DOHH2 (cell line): ENCODE data around the gene LGALS12.

Source experiments
- CTCF ChIP-seq: fragments of 200-600 bp; sonication (generic); IDR thresholded peaks from one replicate; pipeline ENCODE4 v1.5.1; 2014; ENCODE audit warnings: antibody characterized with exemption, mild to moderate bottlenecking, low read depth, low read length; ENCODE audit not compliant: poor library complexity, severe bottlenecking
- EZH2phosphoT487 ChIP-seq: fragments of 200-600 bp; sonication (generic); IDR thresholded peaks from 2 replicates; pipeline ENCODE4 v1.6.1; 2017; ENCODE audit warnings: borderline replicate concordance, mild to moderate bottlenecking, antibody characterized with exemption, low read length, moderate library complexity, mixed read lengths

GRCh38 chr11:63491240-63491587 is 14.7 kb upstream of the LGALS12 start:
- TF ChIP-seq CTCF (no peak), EZH2phosphoT487 (no peak)
